Measurements from ENCODE around the gene CEP112. TPM values are rescaled to one million over a fixed set of nuclear protein-coding genes. Genes with fewer than 3 reads are reported as not detected.

The CEP112 gene
- polyA plus RNA-seq, 1 donor from 2014 or later = 6.0 TPM

GRCh38 chr17:66192378-66192687 is 400 bp upstream of the CEP112 start:
- Histone ChIP-seq H3K27ac (ENCODE audit: low read length) (peak overlapping the region; percentile 64), H3K9ac (ENCODE audit: low read length) (peak overlapping the region; percentile 53), H3K27me3 (ENCODE audit: insufficient read depth, low read depth, low read length) (no peaks in the 10 kb centered on the region)

GRCh38 chr17:66190738-66191592 is 968 bp downstream of the CEP112 start:
- no peaks in the 10 kb centered on the region for H4K20me1 ChIP-seq (ENCODE audit: insufficient read depth)
- H3K36me3 ChIP-seq (ENCODE audit: insufficient read depth, low read length) = no peaks in the 10 kb centered on the region
- no peak overlapping the region for H3K27ac ChIP-seq (ENCODE audit: low read length)
- TF ChIP-seq RAD21 (conservative IDR thresholded peaks at IDR 0.05) (no peak), MXI1 (conservative IDR thresholded peaks at IDR 0.05; ENCODE audit: poor library complexity, severe bottlenecking) (no peak), POLR2AphosphoS5 (IDR thresholded peaks at IDR 0.05) (no peak), SMC3 (conservative IDR thresholded peaks at IDR 0.05; ENCODE audit: poor library complexity) (no peak), EP300 (conservative IDR thresholded peaks at IDR 0.05; ENCODE audit: poor library complexity, severe bottlenecking) (no peak), TAF1 (IDR thresholded peaks at IDR 0.05; ENCODE audit: low read depth) (no peak), EZH2 (IDR thresholded peaks at IDR 0.05; ENCODE audit: borderline replicate concordance, insufficient read depth, low read length, poor library complexity, severe bottlenecking) (no peak)
- TF ChIP-seq, protein P1, sequence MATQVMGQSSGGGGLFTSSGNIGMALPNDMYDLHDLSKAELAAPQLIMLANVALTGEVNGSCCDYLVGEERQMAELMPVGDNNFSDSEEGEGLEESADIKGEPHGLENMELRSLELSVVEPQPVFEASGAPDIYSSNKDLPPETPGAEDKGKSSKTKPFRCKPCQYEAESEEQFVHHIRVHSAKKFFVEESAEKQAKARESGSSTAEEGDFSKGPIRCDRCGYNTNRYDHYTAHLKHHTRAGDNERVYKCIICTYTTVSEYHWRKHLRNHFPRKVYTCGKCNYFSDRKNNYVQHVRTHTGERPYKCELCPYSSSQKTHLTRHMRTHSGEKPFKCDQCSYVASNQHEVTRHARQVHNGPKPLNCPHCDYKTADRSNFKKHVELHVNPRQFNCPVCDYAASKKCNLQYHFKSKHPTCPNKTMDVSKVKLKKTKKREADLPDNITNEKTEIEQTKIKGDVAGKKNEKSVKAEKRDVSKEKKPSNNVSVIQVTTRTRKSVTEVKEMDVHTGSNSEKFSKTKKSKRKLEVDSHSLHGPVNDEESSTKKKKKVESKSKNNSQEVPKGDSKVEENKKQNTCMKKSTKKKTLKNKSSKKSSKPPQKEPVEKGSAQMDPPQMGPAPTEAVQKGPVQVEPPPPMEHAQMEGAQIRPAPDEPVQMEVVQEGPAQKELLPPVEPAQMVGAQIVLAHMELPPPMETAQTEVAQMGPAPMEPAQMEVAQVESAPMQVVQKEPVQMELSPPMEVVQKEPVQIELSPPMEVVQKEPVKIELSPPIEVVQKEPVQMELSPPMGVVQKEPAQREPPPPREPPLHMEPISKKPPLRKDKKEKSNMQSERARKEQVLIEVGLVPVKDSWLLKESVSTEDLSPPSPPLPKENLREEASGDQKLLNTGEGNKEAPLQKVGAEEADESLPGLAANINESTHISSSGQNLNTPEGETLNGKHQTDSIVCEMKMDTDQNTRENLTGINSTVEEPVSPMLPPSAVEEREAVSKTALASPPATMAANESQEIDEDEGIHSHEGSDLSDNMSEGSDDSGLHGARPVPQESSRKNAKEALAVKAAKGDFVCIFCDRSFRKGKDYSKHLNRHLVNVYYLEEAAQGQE (IDR thresholded peaks at IDR 0.05; ENCODE audit: borderline replicate concordance) = no peak
- TF ChIP-seq, protein P2, sequence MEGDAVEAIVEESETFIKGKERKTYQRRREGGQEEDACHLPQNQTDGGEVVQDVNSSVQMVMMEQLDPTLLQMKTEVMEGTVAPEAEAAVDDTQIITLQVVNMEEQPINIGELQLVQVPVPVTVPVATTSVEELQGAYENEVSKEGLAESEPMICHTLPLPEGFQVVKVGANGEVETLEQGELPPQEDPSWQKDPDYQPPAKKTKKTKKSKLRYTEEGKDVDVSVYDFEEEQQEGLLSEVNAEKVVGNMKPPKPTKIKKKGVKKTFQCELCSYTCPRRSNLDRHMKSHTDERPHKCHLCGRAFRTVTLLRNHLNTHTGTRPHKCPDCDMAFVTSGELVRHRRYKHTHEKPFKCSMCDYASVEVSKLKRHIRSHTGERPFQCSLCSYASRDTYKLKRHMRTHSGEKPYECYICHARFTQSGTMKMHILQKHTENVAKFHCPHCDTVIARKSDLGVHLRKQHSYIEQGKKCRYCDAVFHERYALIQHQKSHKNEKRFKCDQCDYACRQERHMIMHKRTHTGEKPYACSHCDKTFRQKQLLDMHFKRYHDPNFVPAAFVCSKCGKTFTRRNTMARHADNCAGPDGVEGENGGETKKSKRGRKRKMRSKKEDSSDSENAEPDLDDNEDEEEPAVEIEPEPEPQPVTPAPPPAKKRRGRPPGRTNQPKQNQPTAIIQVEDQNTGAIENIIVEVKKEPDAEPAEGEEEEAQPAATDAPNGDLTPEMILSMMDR (IDR thresholded peaks at IDR 0.05; ENCODE audit: poor library complexity, severe bottlenecking) = no peak
- H3K4me2 ChIP-seq (ENCODE audit: low read length) = peak overlapping the region; percentile 70
- no peaks in the 10 kb centered on the region for H3K9me2 ChIP-seq (ENCODE audit: insufficient read depth, low read length)
- H3K79me2 ChIP-seq (replicated peaks; ENCODE audit: insufficient read depth, low read length) = peaks cover 6% of the 10 kb centered on the region
- H3K9me3 ChIP-seq (ENCODE audit: low read length) = no peaks in the 10 kb centered on the region
- H3K27me3 ChIP-seq (ENCODE audit: insufficient read depth, low read depth, low read length) = no peaks in the 10 kb centered on the region
- no peak overlapping the region for H2AFZ ChIP-seq (ENCODE audit: low read depth, low read length)
- peak overlapping the region; percentile 84 for H3K4me3 ChIP-seq (ENCODE audit: low read length)
- H3K9ac ChIP-seq (ENCODE audit: low read length) = peak overlapping the region; percentile 53
- no peaks in the 10 kb centered on the region for H3F3A ChIP-seq (ENCODE audit: insufficient read depth, low read length, poor library complexity, severe bottlenecking)

More at GRCh38 chr17:66192378-66192687, 400 bp upstream of the CEP112 start:
- H3F3A ChIP-seq (ENCODE audit: insufficient read depth, low read length, poor library complexity, severe bottlenecking) = no peaks in the 10 kb centered on the region
- no peaks in the 10 kb centered on the region for H3K9me2 ChIP-seq (ENCODE audit: insufficient read depth, low read length)
- peak overlapping the region; percentile 41 for H3K4me2 ChIP-seq (ENCODE audit: low read length)
- TF ChIP-seq SMC3 (conservative IDR thresholded peaks at IDR 0.05; ENCODE audit: poor library complexity) (no peak), MXI1 (conservative IDR thresholded peaks at IDR 0.05; ENCODE audit: poor library complexity, severe bottlenecking) (peak; percentile 9)
- TF ChIP-seq, protein P2 (IDR thresholded peaks at IDR 0.05; ENCODE audit: poor library complexity, severe bottlenecking) = no peak
- H4K20me1 ChIP-seq (ENCODE audit: insufficient read depth) = no peaks in the 10 kb centered on the region
- H3K4me3 ChIP-seq (ENCODE audit: low read length) = peak overlapping the region; percentile 84
- peak overlapping the region; percentile 22 for H2AFZ ChIP-seq (ENCODE audit: low read depth, low read length)
- peaks cover 6% of the 10 kb centered on the region for H3K79me2 ChIP-seq (replicated peaks; ENCODE audit: insufficient read depth, low read length)
- no peaks in the 10 kb centered on the region for H3K9me3 ChIP-seq (ENCODE audit: low read length)
- H3K36me3 ChIP-seq (ENCODE audit: insufficient read depth, low read length) = no peaks in the 10 kb centered on the region

Data from neural cell (in vitro differentiated cells).